Mesothelial cell of epicardium (in vitro differentiated cells): ENCODE results near the gene ATXN2. TPM values are rescaled to one million over a fixed set of nuclear protein-coding genes. Genes with fewer than 3 reads are reported as not detected.
"Not testable (repeated sequence)": the region's sequence is repeated elsewhere in the genome, so short reads cannot be mapped to it uniquely, and the experiment has no call there.

Experiments
- DNase-seq, 2 experiments: peaks; one replicate each; pipeline ENCODE4 v3.0.0; 2021; ENCODE audit warnings: low spot score in 2 of 2; ENCODE audit not compliant: unreplicated experiment in 2 of 2
- H3K27ac Mint-ChIP-seq: 2 replicates; pipeline ENCODE4 v1.8.0; 2021; ENCODE audit warnings: mixed read lengths
- H3K27me3 Mint-ChIP-seq: 2 replicates; pipeline ENCODE4 v1.8.0; 2021; ENCODE audit warnings: low read depth, mixed read lengths
- H3K36me3 Mint-ChIP-seq: 2 replicates; pipeline ENCODE4 v1.8.0; 2021; ENCODE audit warnings: mixed read lengths
- H3K4me1 Mint-ChIP-seq: 2 replicates; pipeline ENCODE4 v1.8.0; 2021; ENCODE audit warnings: mixed read lengths
- H3K4me3 Mint-ChIP-seq: 2 replicates; pipeline ENCODE4 v1.8.0; 2021; ENCODE audit warnings: mild to moderate bottlenecking, moderate library complexity, mixed read lengths
- H3K9me3 Mint-ChIP-seq: 2 replicates; pipeline ENCODE4 v1.8.0; 2021; ENCODE audit warnings: mixed read lengths
- CTCF ChIP-seq: fragments of 200-600 bp; sonication (generic); IDR thresholded peaks from one replicate; pipeline ENCODE4 v1.5.0; 2021; ENCODE audit warnings: antibody characterized with exemption; ENCODE audit not compliant: unreplicated experiment
- total RNA-seq: library from RNA; stranded (reverse); gene quantifications from 3 replicates; pipeline ENCODE4 v1.2.1, GENCODE V29; 2021

The ATXN2 gene
- total RNA-seq, 1 donor from 2014 or later, result 152 TPM

GRCh38 chr12:111597831-111598636, 1.1 kb downstream of the ATXN2 start:
- peaks cover 1% of the 10 kb centered on the region for H3K27me3 Mint-ChIP-seq
- H3K4me1 Mint-ChIP-seq, result peaks cover 43% of the 10 kb centered on the region
- peak; percentile 35 to 57 for DNase-seq
- H3K27ac Mint-ChIP-seq, result peak overlapping the region; percentile 95
- peak overlapping the region; percentile 87 for H3K4me3 Mint-ChIP-seq
- peaks cover 2% of the 10 kb centered on the region for H3K36me3 Mint-ChIP-seq
- H3K9me3 Mint-ChIP-seq, result no peaks in the 10 kb centered on the region
- no peak for TF ChIP-seq CTCF

- H3K4me3 Mint-ChIP-seq, result peak overlapping the region; percentile 87
Measured at GRCh38 chr12:111596985-111597830, 1.9 kb downstream of the ATXN2 start.

GRCh38 chr12:111595341-111595835, 3.7 kb downstream of the ATXN2 start:
- not testable (repeated sequence) for DNase-seq
- peaks cover 43% of the 10 kb centered on the region for H3K4me1 Mint-ChIP-seq

More at GRCh38 chr12:111596985-111597830, 1.9 kb downstream of the ATXN2 start:
- Mint-ChIP-seq H3K36me3 (peaks cover 3% of the 10 kb centered on the region), H3K27me3 (peaks cover 1% of the 10 kb centered on the region), H3K27ac (peak overlapping the region; percentile 95), H3K9me3 (no peaks in the 10 kb centered on the region), H3K4me1 (peaks cover 44% of the 10 kb centered on the region)
- DNase-seq, result no peak
- TF ChIP-seq CTCF, result no peak

GRCh38 chr12:111591399-111592010, 7.6 kb downstream of the ATXN2 start:
- not testable (repeated sequence) for H3K4me3 Mint-ChIP-seq, H3K36me3 Mint-ChIP-seq, H3K27ac Mint-ChIP-seq, H3K9me3 Mint-ChIP-seq, DNase-seq, H3K27me3 Mint-ChIP-seq
- H3K4me1 Mint-ChIP-seq, result peaks cover 37% of the 10 kb centered on the region

More at GRCh38 chr12:111595341-111595835, 3.7 kb downstream of the ATXN2 start:
- H3K4me3 Mint-ChIP-seq, result peak overlapping the region; percentile 87
- H3K36me3 Mint-ChIP-seq, H3K27me3 Mint-ChIP-seq, H3K9me3 Mint-ChIP-seq: not testable (repeated sequence)
- peak overlapping the region; percentile 95 for H3K27ac Mint-ChIP-seq

- no peak for TF ChIP-seq CTCF
- Mint-ChIP-seq H3K4me3 (no peak overlapping the region), H3K4me1 (peaks cover 28% of the 10 kb centered on the region), H3K27me3 (no peaks in the 10 kb centered on the region), H3K9me3 (no peaks in the 10 kb centered on the region), H3K27ac (no peak overlapping the region), H3K36me3 (peaks cover 3% of the 10 kb centered on the region)
- no peak for DNase-seq
Measured at GRCh38 chr12:111590552-111590951, 8.6 kb downstream of the ATXN2 start.

- Mint-ChIP-seq H3K36me3 (peaks cover 3% of the 10 kb centered on the region), H3K9me3 (no peaks in the 10 kb centered on the region)
- no peak for DNase-seq
Measured at GRCh38 chr12:111589601-111590000, 9.5 kb downstream of the ATXN2 start.

More at GRCh38 chr12:111589601-111590000, 9.5 kb downstream of the ATXN2 start:
- no peak overlapping the region for H3K27ac Mint-ChIP-seq
- TF ChIP-seq CTCF, result no peak
- H3K4me1 Mint-ChIP-seq, result peaks cover 19% of the 10 kb centered on the region
- no peaks in the 10 kb centered on the region for H3K27me3 Mint-ChIP-seq
- H3K4me3 Mint-ChIP-seq, result no peak overlapping the region
